GM12874 (cell line): ENCODE measurements around the gene STEAP1B.
A peak's percentile ranks its signal among the peaks of the same experiment; 100 is the strongest.

ENCODE experiments used
- CTCF ChIP-seq: IDR thresholded peaks from 2 replicates; pipeline ENCODE4 v1.5.1; 2011; ENCODE audit warnings: low read depth, mild to moderate bottlenecking, control low read depth, low read length, moderate library complexity; ENCODE audit not compliant: insufficient read depth

The STEAP1B gene

GRCh38 chr7:22542669-22543068 is 42.7 kb upstream of the STEAP1B start:
- no peak for TF ChIP-seq CTCF

GRCh38 chr7:22542254-22542653 is 42.3 kb upstream of the STEAP1B start:
- TF ChIP-seq CTCF = no peak

- TF ChIP-seq CTCF = no peak
Measured at GRCh38 chr7:22541789-22542188, 41.8 kb upstream of the STEAP1B start.

- no peak for TF ChIP-seq CTCF
Measured at GRCh38 chr7:22499044-22499443, 944 bp downstream of the STEAP1B start.

- TF ChIP-seq CTCF = peak; percentile 76
Measured at GRCh38 chr7:22488643-22489462, 11.1 kb downstream of the STEAP1B start.

GRCh38 chr7:22487978-22488642 is 11.9 kb downstream of the STEAP1B start:
- TF ChIP-seq CTCF = no peak

- TF ChIP-seq CTCF = no peak
Measured at GRCh38 chr7:22486597-22486996, 13.4 kb downstream of the STEAP1B start.
